ENCODE data around the gene POTEJ.
"Not testable (repeated sequence)": the region's sequence is repeated elsewhere in the genome, so short reads cannot be mapped to it uniquely, and the experiment has no call there.

DNA sequence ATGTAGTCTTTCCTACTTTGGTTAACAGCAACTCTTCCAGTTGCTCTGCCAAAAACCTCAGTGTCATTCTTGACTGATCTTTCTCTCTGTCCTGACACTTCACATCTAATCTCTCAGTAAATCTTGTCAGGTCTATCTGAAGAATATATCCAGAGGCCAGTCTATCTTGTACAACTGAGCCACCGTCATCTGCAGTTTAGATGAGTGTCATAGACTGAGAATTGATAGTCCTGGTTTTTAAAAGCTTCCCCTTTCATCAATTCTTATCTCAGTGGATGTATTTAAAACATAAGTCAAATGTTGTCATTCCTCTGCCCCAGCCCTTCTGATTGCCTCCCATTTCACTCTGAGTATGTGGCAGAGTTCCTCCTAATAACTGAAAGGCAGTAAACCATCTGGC lies 38.0 kb downstream of the POTEJ start:
- not testable (repeated sequence) for TF ChIP-seq ZNF217 (IDR thresholded peaks at IDR 0.05); BRCA1 (IDR thresholded peaks at IDR 0.05; ENCODE audit: low read depth, low read length)
- TF ChIP-seq, protein P1, sequence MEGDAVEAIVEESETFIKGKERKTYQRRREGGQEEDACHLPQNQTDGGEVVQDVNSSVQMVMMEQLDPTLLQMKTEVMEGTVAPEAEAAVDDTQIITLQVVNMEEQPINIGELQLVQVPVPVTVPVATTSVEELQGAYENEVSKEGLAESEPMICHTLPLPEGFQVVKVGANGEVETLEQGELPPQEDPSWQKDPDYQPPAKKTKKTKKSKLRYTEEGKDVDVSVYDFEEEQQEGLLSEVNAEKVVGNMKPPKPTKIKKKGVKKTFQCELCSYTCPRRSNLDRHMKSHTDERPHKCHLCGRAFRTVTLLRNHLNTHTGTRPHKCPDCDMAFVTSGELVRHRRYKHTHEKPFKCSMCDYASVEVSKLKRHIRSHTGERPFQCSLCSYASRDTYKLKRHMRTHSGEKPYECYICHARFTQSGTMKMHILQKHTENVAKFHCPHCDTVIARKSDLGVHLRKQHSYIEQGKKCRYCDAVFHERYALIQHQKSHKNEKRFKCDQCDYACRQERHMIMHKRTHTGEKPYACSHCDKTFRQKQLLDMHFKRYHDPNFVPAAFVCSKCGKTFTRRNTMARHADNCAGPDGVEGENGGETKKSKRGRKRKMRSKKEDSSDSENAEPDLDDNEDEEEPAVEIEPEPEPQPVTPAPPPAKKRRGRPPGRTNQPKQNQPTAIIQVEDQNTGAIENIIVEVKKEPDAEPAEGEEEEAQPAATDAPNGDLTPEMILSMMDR (IDR thresholded peaks at IDR 0.05 in 2 of 3, conservative IDR thresholded peaks at IDR 0.05 in 1 of 3; ENCODE audit: control insufficient read depth in 2 of 3, extremely low read depth in 1 of 3, insufficient read depth in 1 of 3, low read depth in 3 of 3, low read length in 3 of 3): not testable (repeated sequence)

Measured in GM12878 (cell line).